Effector memory CD4-positive, alpha-beta T cell (primary cell): Measurements from ENCODE around the gene CHFR.
"Not testable (repeated sequence)": the region's sequence is repeated elsewhere in the genome, so short reads cannot be mapped to it uniquely, and the experiment has no call there.

Source experiments
- DNase-seq, 3 donors: peaks; one replicate each; pipeline ENCODE4 v3.0.0-alpha.2; 2020
- H3K27ac ChIP-seq: 2 replicates; pipeline ENCODE4 v1.7.0; 2013; ENCODE audit warnings: mild to moderate bottlenecking, low read length, moderate library complexity; ENCODE audit not compliant: insufficient read depth, poor library complexity, severe bottlenecking
- H3K27me3 ChIP-seq: replicated peaks from 2 replicates; pipeline ENCODE4 v1.7.0; 2013; ENCODE audit warnings: mild to moderate bottlenecking, low read length; ENCODE audit not compliant: insufficient read depth, control insufficient read depth, poor library complexity, severe bottlenecking
- H3K36me3 ChIP-seq: 2 replicates; pipeline ENCODE4 v1.7.0; 2013; ENCODE audit warnings: mild to moderate bottlenecking, low read length, moderate library complexity; ENCODE audit not compliant: control insufficient read depth, insufficient read depth
- H3K4me1 ChIP-seq: 2 replicates; pipeline ENCODE4 v1.7.0; 2013; ENCODE audit warnings: low read length, mild to moderate bottlenecking; ENCODE audit not compliant: control insufficient read depth, insufficient read depth, poor library complexity, severe bottlenecking
- H3K4me3 ChIP-seq: 2 replicates; pipeline ENCODE4 v1.7.0; 2013; ENCODE audit warnings: low read length, low read depth, mild to moderate bottlenecking; ENCODE audit not compliant: insufficient read depth, poor library complexity, severe bottlenecking
- H3K9me3 ChIP-seq: 2 replicates; pipeline ENCODE4 v1.7.0; 2013; ENCODE audit warnings: mild to moderate bottlenecking, low read length, moderate library complexity; ENCODE audit not compliant: control insufficient read depth
- total RNA-seq, 3 donors: gene quantifications; one replicate each; lab custom pipeline; 2026; lab: John Stamatoyannopoulos, UW

The CHFR gene
- total RNA-seq: 84.2 to 101 (median 86.1) reads per million in 3 donors

- no peaks in the 10 kb centered on the region for H3K27me3 ChIP-seq
- H3K27ac ChIP-seq: peak within 1 kb of the TSS; percentile 97
- H3K36me3 ChIP-seq: peaks cover 8% of the 10 kb centered on the region
- DNase-seq: peak; percentile 92 to 95 (median 92)
- peak within 1 kb of the TSS; percentile 87 for H3K4me3 ChIP-seq
- H3K9me3 ChIP-seq: no peaks in the 10 kb centered on the region
- H3K4me1 ChIP-seq: no peaks in the 10 kb centered on the region
These were observed at the start of gene CHFR for GRCh38 chr12:132887513-132888351. CHFR (minus strand) TSS chr12:132887605; CDS start chr12:132887328, 277 bp downstream.

- not testable (repeated sequence) for H3K4me3 ChIP-seq, DNase-seq, H3K4me1 ChIP-seq, H3K27me3 ChIP-seq, H3K27ac ChIP-seq, H3K36me3 ChIP-seq
- H3K9me3 ChIP-seq: peaks cover 31% of the 10 kb centered on the region
These were observed 49.5 kb upstream of the CHFR start for GRCh38 chr12:132936921-132937320.

- no peak for DNase-seq
- no peak overlapping the region for H3K4me3 ChIP-seq
- no peaks in the 10 kb centered on the region for H3K36me3 ChIP-seq
- H3K9me3 ChIP-seq: peaks cover 31% of the 10 kb centered on the region
- H3K27me3 ChIP-seq: no peaks in the 10 kb centered on the region
- no peaks in the 10 kb centered on the region for H3K4me1 ChIP-seq
- H3K27ac ChIP-seq: no peak overlapping the region
These were observed 48.8 kb upstream of the CHFR start for GRCh38 chr12:132936163-132936562.

- Histone ChIP-seq H3K4me3 (no peak overlapping the region), H3K27me3 (no peaks in the 10 kb centered on the region), H3K9me3 (peaks cover 77% of the 10 kb centered on the region), H3K27ac (no peak overlapping the region), H3K36me3 (peaks cover 7% of the 10 kb centered on the region), H3K4me1 (no peaks in the 10 kb centered on the region)
- DNase-seq: no peak
These were observed 39.0 kb upstream of the CHFR start for GRCh38 chr12:132926415-132926833.

- no peaks in the 10 kb centered on the region for H3K4me1 ChIP-seq
- no peak overlapping the region for H3K4me3 ChIP-seq
- no peak overlapping the region for H3K27ac ChIP-seq
- no peak for DNase-seq
- H3K36me3 ChIP-seq: peaks cover 7% of the 10 kb centered on the region
- no peaks in the 10 kb centered on the region for H3K27me3 ChIP-seq
- peaks cover 77% of the 10 kb centered on the region for H3K9me3 ChIP-seq
These were observed 38.4 kb upstream of the CHFR start for GRCh38 chr12:132925597-132926414.

- H3K4me3 ChIP-seq: no peak overlapping the region
- H3K27ac ChIP-seq: no peak overlapping the region
- no peak for DNase-seq
- no peaks in the 10 kb centered on the region for H3K36me3 ChIP-seq
- H3K4me1 ChIP-seq: no peaks in the 10 kb centered on the region
- no peaks in the 10 kb centered on the region for H3K27me3 ChIP-seq
- H3K9me3 ChIP-seq: peaks cover 70% of the 10 kb centered on the region
These were observed 37.0 kb upstream of the CHFR start for GRCh38 chr12:132924356-132924755.

GRCh38 chr12:132923356-132923909 is 36.0 kb upstream of the CHFR start:
- Histone ChIP-seq H3K36me3 (no peaks in the 10 kb centered on the region), H3K27me3 (no peaks in the 10 kb centered on the region), H3K4me3 (no peak overlapping the region), H3K4me1 (no peaks in the 10 kb centered on the region), H3K27ac (no peak overlapping the region), H3K9me3 (peaks cover 70% of the 10 kb centered on the region)
- no peak for DNase-seq

GRCh38 chr12:132922676-132923075 is 35.3 kb upstream of the CHFR start:
- no peaks in the 10 kb centered on the region for H3K27me3 ChIP-seq
- no peak for DNase-seq
- H3K4me3 ChIP-seq: no peak overlapping the region
- no peaks in the 10 kb centered on the region for H3K36me3 ChIP-seq
- no peaks in the 10 kb centered on the region for H3K4me1 ChIP-seq
- no peak overlapping the region for H3K27ac ChIP-seq
- H3K9me3 ChIP-seq: peaks cover 74% of the 10 kb centered on the region

GRCh38 chr12:132921685-132922084 is 34.3 kb upstream of the CHFR start:
- no peak for DNase-seq
- Histone ChIP-seq H3K27me3 (no peaks in the 10 kb centered on the region), H3K9me3 (peaks cover 72% of the 10 kb centered on the region), H3K36me3 (no peaks in the 10 kb centered on the region), H3K4me3 (no peak overlapping the region), H3K4me1 (no peaks in the 10 kb centered on the region), H3K27ac (no peak overlapping the region)
